Measurements from ENCODE around the gene ISG20L2.

The ISG20L2 gene

GRCh38 chr1:156691191-156691590 lies 37.4 kb downstream of the ISG20L2 start:
- DNase-seq, result no peak

GRCh38 chr1:156690675-156691036 lies 37.9 kb downstream of the ISG20L2 start:
- no peak for DNase-seq

- no peak for DNase-seq
Observed at GRCh38 chr1:156689953-156690674, 38.5 kb downstream of the ISG20L2 start.

GRCh38 chr1:156689035-156689952 lies 39.3 kb downstream of the ISG20L2 start:
- peak in 40 of 51 donors; percentile 18 to 79 (median 48) for DNase-seq

- DNase-seq, result no peak
Observed at GRCh38 chr1:156684227-156684782, 44.3 kb downstream of the ISG20L2 start.

GRCh38 chr1:156682166-156682890 lies 46.2 kb downstream of the ISG20L2 start:
- no peak for DNase-seq

DNA sequence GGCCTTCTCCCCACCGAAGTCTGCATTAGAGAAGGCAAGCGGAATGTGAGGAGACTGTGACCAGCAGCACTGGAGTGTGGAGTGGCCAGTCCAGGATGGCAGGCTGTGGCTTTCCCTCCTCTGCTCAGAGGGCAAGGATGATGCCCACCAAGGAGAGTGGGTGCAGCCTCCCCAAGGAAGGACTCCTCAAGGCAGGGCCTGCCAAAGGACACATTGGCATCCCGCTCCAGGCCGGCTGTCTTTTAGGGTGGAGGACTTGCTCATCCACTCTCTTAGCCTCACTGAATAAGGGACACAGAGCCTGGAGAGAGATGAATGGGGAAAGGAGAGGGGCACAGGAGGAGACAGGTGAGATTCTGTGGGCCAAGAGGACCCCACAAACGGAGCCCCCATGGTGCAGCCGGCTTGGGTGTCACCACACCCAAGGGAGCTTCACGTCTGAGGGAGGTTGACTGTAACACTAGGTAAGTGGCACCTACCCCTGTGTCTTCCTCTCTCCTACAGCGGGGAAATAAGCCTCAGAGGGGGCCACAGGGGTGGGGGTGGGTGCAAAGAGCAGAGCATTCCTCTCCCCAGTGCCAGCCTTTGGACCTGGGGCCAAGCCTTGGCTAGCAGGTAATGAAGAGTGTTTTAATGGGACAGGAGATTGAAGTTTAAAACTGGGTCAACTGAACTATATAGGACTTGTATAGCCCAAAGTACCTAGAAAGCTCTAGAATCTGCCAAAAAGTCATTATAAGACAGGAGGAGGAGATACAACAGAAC lies 47.2 kb downstream of the ISG20L2 start:
- no peak for DNase-seq

DNA sequence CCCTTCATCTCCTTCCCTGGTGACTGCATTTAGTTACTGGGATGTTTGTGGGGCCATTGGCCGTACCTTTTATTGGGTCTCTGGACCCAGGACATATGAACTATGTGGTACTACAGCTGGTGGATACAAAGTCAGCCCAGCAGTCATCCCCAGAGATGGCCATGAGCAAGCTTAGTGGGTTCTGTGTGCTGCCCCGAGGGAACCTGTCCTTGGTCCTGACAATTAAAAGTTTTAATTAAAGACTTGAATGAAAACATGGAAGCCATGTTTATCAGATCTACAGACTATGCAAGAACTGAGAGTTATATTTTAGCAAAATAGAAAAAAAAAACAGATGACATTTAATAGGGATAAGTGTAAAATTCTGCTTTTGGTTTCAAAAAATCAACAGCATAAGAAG lies 48.5 kb downstream of the ISG20L2 start:
- no peak for DNase-seq

DNA sequence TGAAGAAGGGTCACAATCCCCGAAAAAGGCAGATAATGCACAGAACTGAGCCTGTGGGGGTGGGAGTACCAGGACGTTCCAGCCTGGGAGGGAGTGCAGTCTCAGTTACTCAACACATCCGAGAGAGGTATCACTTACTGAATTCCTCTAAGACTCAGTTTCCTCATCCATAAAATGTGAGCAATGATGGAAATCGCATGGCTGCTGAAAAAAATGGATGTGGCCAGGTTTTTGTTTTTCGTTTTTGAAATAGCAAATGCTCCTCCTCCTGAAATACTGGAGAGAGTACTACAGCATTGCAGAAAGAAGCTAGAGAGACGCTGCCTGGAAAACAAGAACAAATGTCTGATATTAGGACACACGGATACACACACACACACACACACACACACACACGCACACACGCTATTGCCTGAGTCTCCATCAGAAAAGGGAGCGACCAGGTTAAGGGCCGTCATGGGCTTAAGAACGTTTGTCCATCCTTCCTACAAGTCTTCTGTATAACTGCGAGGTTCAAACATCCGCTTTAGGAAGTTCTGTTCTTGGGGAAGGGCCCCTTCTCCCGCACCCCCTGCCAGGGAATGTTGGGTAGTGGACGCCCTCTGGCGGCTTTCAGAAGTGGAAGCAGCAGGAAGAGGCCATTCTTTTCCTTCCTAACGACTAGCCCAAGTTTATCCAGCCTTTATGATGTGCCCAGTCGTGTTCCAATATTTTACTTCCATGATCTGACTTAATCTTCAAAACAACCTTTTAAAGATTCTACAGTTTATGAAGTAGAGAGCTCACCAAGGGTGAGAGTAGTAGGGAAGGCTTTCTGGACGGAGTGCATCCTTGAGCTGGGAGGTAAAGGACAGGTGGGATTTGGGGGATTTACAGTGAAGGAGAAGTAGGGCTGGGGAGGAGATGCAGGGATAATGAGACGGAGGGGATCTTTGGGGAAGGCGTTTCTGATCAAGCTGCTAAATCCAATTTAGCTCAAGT lies 50.7 kb downstream of the ISG20L2 start:
- DNase-seq, result peak in 38 of 51 donors; percentile 14 to 75 (median 46)

DNA sequence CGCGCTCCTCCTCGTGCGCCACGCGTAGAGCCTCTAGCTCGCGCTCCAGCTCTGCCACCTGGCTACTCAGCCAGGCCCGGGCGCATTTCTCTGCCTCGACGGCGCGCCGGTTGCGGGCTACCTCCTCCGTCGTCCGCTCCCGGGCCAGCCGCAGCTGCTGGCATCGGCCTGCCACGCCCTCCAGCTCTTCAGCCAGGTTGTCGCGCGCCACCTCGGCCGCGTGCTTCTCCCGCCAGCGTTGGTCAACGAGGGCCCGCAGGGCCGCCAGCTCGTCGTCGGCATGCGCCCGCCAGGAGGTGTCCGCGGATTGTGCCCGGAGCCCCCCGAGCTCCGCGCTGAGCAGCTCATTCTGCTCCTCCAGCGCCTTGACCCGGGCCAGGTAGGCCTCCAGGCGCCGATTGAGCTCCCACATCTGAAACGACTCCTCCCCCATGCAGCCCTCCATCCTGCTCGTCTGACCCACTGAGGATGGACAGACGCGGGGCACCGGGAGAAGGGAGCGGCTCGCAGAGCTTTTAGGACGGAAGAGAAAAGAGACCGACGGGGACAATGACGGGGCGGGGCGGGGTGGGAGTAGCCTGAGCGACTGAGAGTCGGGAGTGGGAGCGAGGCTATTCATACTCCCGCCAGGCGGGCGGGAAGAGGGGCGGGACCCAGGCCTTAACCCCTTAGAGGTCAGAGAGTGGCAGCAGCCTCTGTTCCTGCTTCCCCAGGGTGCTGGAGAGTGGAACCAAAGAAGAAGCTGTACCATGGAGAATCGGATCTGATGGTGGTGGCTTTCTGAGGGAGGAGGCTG lies 51.5 kb downstream of the ISG20L2 start, which contains the start of gene NES:
NES (minus strand) TSS at position 588 of the 796 bp plus-strand sequence; CDS start at position 445, 143 bp downstream.
- DNase-seq, result peak in 28 of 51 donors; percentile 18 to 75 (median 39)

DNA sequence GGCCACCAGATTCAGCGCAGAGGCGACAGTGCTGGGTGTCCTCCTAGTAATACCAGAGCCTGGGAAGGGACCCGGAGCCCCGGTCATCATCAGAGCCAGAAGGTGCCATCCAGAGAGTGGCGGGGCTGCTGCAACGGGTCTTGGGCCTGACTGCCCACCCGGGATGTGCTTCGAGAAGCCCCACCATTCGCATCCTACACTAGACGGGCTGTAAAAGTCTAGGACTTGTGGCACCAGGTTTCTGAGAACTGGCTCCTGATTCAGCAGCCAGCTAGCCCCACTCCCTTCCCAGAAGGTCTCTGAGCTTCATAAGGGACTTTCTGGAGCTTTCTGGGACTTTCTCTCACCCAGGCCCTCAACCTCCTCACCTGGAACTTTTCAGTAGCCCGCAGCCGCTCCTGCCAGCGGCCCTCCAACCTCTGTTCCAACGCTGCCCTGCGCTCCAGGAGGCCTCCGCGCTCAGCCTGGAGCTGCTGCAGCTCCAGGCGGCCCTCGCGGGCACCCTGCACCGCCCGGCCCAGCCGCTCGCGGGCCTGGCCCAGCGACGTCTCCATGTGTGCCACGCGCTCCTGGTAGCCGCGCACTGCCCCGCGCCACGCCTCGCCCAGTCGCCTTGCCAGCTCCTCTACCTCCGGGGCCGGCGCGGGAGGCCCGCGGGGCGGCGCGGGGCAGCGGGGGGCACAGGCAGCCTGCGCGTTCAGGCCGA lies 52.3 kb downstream of the ISG20L2 start:
- DNase-seq, result peak in 1 of 51 donors; percentile 20

DNA sequence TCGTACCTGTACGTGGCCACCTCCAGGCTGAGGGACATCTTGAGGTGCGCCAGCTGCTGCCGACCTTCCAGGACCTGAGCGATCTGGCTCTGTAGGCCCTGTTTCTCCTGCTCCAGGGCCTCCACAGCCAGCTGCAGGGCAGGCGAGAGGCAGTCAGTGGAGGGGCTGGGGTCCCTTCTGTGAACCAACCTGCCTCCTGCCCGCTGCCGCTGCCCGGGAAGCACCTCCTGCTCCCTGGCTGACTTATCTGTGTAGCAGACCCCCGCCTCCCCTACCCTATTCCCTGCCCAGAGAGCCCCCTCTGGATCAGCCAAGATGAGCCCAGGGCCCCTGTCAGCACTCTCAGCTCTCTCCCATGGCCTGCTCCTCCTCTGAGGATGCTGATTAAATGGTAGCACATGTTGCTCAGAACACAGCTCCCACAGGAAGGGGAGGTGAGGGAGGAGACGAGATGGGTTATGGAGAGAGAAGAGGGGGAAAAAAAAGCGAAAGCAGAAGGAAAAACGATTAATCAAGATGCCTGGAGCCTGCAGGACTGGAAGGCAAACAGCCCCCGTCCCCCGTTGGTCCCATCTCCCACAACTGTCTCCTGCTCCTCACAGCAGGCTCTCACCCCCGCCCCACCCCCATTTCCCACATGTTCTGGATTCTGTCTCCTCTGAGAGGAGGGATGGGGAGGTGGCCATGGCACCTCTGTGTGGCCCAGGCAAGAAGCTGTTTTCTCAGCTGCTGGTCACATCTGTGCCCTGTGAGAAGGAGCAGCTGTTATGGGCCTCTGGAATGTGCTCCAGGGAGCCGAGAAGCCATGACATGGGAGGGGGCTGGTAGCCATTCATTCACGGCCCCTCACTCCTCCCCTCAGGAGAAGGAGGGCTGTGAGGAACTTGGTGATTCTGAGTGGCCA lies 53.1 kb downstream of the ISG20L2 start:
- peak in 2 of 51 donors; percentile 12 to 31 for DNase-seq

DNA sequence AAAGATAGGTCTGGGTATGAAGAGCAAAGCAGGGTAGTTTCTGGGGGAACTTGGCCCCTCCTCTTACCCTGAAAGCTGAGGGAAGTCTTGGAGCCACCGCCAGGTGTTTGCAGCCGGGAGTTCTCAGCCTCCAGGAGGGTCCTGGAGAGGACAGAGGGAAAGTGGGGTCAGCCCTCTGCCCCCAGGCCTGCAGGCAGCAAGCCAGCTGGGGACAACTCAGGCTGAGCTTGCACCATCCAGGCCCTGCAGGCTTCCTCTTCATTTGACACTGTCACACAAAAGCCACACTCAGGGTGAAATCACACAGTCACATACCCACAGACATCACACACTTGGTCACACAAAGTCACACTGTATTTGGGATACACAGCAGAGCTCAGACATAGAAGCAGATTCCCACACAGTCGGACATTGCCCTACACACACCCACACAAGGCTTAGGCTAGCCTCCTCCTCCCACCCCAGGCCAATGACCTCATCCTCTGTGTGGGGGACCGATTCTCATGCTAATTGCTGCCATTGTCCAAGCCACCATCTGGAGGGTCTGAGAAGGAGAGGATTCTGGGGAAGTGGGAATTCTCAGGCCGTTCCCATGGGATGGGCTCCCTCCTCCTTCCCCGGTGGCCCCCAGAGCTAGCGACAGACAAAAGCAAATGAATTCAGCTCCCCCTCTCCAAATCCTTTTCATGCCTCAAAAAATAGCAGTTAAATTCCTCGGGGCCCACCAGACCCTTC lies 55.0 kb downstream of the ISG20L2 start:
- peak in 19 of 51 donors; percentile 16 to 63 (median 31) for DNase-seq

Measured in hypothalamus (tissue), 51 donors.